Coronary artery (tissue), 2 donors: Measurements from ENCODE around the gene PSMA5.
"Not testable (repeated sequence)": the region's sequence is repeated elsewhere in the genome, so short reads cannot be mapped to it uniquely, and the experiment has no call there.

Experiments used
- DNase-seq: peaks from one replicate; pipeline ENCODE4 v3.0.0-alpha.2; 2017; ENCODE audit warnings: low spot score
- H3K27ac ChIP-seq, 2 donors: fragments of 200-600 bp; sonication (generic); one replicate each; pipeline ENCODE4 v1.5.1; 2016 to 2019
- H3K4me3 ChIP-seq: fragments of 200-600 bp; sonication (generic); 2 replicates; pipeline ENCODE4 v1.5.1; 2016; ENCODE audit warnings: mild to moderate bottlenecking, moderate library complexity
- CTCF ChIP-seq: fragments of 200-600 bp; sonication (generic); IDR thresholded peaks from one replicate; pipeline ENCODE4 v1.5.1; 2019; ENCODE audit warnings: antibody characterized with exemption

Gene PSMA5

DNA sequence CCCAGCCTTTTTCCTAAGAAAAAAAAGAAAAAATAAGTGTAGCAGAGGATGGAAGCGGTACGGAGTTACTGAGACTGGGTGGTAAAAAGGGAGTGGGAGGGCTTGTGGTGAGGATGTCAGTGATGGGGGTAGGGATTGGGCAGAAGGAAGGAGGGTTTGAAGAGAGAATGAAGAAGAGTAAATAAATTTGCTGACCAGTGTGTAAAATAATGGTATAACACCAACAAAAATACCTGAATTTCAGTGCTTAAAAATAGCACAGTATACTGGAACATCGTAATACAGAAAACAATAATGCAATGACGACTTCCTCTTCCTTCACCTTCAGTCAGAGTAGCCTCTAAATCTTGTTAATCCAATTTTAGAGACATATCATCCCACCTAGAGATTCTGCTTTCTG is 21.3 kb upstream of the PSMA5 start:
- no peak for TF ChIP-seq CTCF
- no peak for DNase-seq
- Histone ChIP-seq H3K27ac (no peak overlapping the region), H3K4me3 (no peak overlapping the region)

GRCh38 chr1:109445949-109446695 is 19.9 kb upstream of the PSMA5 start:
- not testable (repeated sequence) for DNase-seq, H3K4me3 ChIP-seq, H3K27ac ChIP-seq

GRCh38 chr1:109444346-109444745 is 18.1 kb upstream of the PSMA5 start:
- TF ChIP-seq CTCF = no peak
- no peak for DNase-seq
- Histone ChIP-seq H3K4me3 (no peak overlapping the region), H3K27ac (no peak overlapping the region)

GRCh38 chr1:109443476-109443875 is 17.2 kb upstream of the PSMA5 start:
- no peak for DNase-seq
- H3K27ac ChIP-seq = no peak overlapping the region
- no peak for TF ChIP-seq CTCF

GRCh38 chr1:109441069-109441468 is 14.8 kb upstream of the PSMA5 start:
- DNase-seq = no peak
- Histone ChIP-seq H3K4me3 (no peak overlapping the region), H3K27ac (no peak overlapping the region)
- no peak for TF ChIP-seq CTCF

More at GRCh38 chr1:109443476-109443875, 17.2 kb upstream of the PSMA5 start:
- no peak overlapping the region for H3K4me3 ChIP-seq

DNA sequence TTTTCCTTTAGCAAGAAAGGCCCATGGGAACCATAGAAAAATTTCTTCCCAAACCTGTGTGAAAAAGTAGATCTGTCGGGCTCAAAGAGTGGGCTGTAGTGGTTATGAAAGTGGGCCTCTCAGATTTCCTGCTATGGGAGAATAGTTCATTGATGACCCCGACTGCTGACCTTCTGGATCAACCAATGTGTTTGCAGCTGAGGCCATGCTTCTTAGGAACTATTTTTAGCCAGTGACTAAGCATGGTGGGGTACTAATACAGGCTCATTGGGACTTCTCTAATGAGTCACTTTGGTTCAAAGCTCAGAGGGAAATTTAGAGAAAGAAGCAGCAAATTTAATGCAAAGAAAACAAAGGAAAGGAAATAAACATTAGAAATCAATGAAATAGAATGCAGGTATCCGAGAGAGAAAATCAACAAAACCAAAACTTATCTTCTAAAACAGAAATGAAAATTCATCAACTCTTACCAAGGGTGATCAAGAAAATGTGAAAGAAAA is 12.6 kb upstream of the PSMA5 start:
- no peak for DNase-seq
- no peak for TF ChIP-seq CTCF
- Histone ChIP-seq H3K4me3 (no peak overlapping the region), H3K27ac (no peak overlapping the region)

- DNase-seq = no peak
- no peak overlapping the region for H3K27ac ChIP-seq
- H3K4me3 ChIP-seq = no peak overlapping the region
- no peak for TF ChIP-seq CTCF
Observed at GRCh38 chr1:109434484-109434883, 8.2 kb upstream of the PSMA5 start.
